NCI-H187 treated with DMSO at 0.1 percent for 48 hours (cell line): ENCODE data around the gene CD300E.
"Not testable (repeated sequence)": the region's sequence is repeated elsewhere in the genome, so short reads cannot be mapped to it uniquely, and the experiment has no call there.

ENCODE experiments used
- DNase-seq: peaks from one replicate; lab custom pipeline; 2025; lab: John Stamatoyannopoulos, UW

Gene CD300E

GRCh38 chr17:74623693-74624093, at the start of gene CD300E:
CD300E (minus strand) TSS chr17:74623738; CDS start chr17:74623621, 117 bp downstream.
- no peak for DNase-seq

- no peak for DNase-seq
Observed at GRCh38 chr17:74671031-74671771, 47.7 kb upstream of the CD300E start.

GRCh38 chr17:74670329-74670728, 46.8 kb upstream of the CD300E start:
- DNase-seq: no peak

GRCh38 chr17:74663561-74663960, 40.0 kb upstream of the CD300E start:
- DNase-seq: no peak

GRCh38 chr17:74659889-74660288, 36.4 kb upstream of the CD300E start:
- DNase-seq: no peak

- no peak for DNase-seq
Observed at GRCh38 chr17:74658620-74659019, 35.1 kb upstream of the CD300E start.

- no peak for DNase-seq
Observed at GRCh38 chr17:74654742-74655141, 31.2 kb upstream of the CD300E start.

GRCh38 chr17:74652020-74652419, 28.5 kb upstream of the CD300E start:
- DNase-seq: no peak

- no peak for DNase-seq
Observed at GRCh38 chr17:74649909-74650308, 26.4 kb upstream of the CD300E start.

- no peak for DNase-seq
Observed at GRCh38 chr17:74647871-74648672, 24.5 kb upstream of the CD300E start.

GRCh38 chr17:74646231-74646630, 22.7 kb upstream of the CD300E start:
- no peak for DNase-seq

GRCh38 chr17:74645010-74645409, 21.5 kb upstream of the CD300E start:
- DNase-seq: no peak

GRCh38 chr17:74644419-74644818, 20.9 kb upstream of the CD300E start:
- DNase-seq: no peak

GRCh38 chr17:74643826-74644225, 20.3 kb upstream of the CD300E start:
- no peak for DNase-seq

GRCh38 chr17:74642995-74643394, 19.5 kb upstream of the CD300E start:
- no peak for DNase-seq

- no peak for DNase-seq
Observed at GRCh38 chr17:74642556-74642955, 19.0 kb upstream of the CD300E start.

GRCh38 chr17:74641958-74642298, 18.4 kb upstream of the CD300E start:
- no peak for DNase-seq

- no peak for DNase-seq
Observed at GRCh38 chr17:74641224-74641957, 17.9 kb upstream of the CD300E start.

- no peak for DNase-seq
Observed at GRCh38 chr17:74639704-74640151, 16.2 kb upstream of the CD300E start.

GRCh38 chr17:74637926-74638325, 14.4 kb upstream of the CD300E start:
- DNase-seq: no peak

- DNase-seq: no peak
Observed at GRCh38 chr17:74637265-74637664, 13.7 kb upstream of the CD300E start.

- not testable (repeated sequence) for DNase-seq
Observed at GRCh38 chr17:74636541-74637085, 13.1 kb upstream of the CD300E start.
